ENCODE data around the gene MTFR1L.

Gene MTFR1L

GRCh38 chr1:25808481-25809244 lies 11.1 kb upstream of the MTFR1L start:
- DNase-seq = no peak

- no peak for DNase-seq
Measured at GRCh38 chr1:25809283-25809926, 10.3 kb upstream of the MTFR1L start.

- no peak for DNase-seq
Measured at GRCh38 chr1:25809929-25810328, 9.8 kb upstream of the MTFR1L start.

- peak; percentile 23 to 55 for DNase-seq
Measured at GRCh38 chr1:25810341-25811299, 9.1 kb upstream of the MTFR1L start.

- no peak for DNase-seq
Measured at GRCh38 chr1:25811384-25812082, 8.2 kb upstream of the MTFR1L start.

GRCh38 chr1:25813071-25813733 lies 6.6 kb upstream of the MTFR1L start:
- DNase-seq = no peak

DNA sequence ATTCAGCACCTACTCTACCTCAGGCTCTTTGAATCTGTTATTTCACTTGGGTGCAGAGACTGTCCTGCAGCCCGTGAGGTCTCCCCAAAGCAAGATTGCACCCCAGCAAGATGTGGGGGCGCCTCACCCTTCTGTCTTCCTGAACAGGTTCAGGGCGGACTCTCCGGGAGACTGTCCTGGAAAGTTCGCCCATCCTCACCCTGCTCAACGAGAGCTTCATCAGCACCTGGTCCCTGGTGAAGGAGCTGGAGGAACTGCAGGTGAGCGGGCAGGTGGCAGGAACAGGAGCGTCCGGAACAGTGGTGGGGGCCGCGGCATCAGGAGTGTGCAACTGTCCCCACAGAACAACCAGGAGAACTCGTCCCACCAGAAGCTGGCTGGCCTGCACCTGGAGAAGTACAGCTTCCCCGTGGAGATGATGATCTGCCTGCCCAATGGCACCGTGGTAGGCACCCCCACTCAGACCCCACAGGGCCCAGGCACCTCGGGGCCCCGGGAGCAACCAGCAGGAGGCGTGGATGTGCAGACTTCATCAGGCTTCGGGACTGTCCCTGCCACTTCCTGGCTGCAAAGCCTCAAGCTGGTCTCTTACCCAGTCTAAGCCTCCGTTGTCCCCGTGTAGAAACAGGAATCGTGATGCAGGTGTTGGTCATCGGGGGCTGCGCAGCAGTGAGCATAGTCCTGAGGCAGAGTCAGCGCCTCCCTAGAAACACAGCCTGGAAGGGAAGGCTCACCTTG lies 5.9 kb upstream of the MTFR1L start:
- no peak for DNase-seq

- no peak for DNase-seq
Measured at GRCh38 chr1:25814549-25815087, 5.1 kb upstream of the MTFR1L start.

GRCh38 chr1:25815208-25816111 lies 4.3 kb upstream of the MTFR1L start:
- DNase-seq = no peak

- DNase-seq = no peak
Measured at GRCh38 chr1:25816112-25816718, 3.5 kb upstream of the MTFR1L start.

GRCh38 chr1:25817840-25818501 lies 1.8 kb upstream of the MTFR1L start:
- DNase-seq = no peak

DNA sequence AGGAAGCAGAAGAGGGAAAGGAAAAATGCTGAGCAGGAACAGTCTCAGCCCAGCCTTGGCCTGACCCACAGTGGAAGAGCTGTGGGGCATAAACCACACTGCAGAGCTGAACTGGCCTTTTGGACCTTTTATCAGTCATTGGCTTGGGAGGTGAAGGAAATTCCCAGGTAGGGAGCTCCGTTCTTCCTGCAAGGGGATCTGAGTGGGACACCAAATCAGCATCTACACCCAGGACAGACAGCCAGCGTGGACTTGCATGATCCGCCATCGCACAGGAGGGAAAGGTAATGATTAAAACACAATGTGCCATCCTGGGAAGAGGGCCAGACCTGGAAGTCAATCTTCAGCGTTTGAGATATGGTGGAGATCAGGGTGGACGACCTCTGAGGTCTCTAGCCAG lies 1.2 kb upstream of the MTFR1L start:
- no peak for DNase-seq

DNA sequence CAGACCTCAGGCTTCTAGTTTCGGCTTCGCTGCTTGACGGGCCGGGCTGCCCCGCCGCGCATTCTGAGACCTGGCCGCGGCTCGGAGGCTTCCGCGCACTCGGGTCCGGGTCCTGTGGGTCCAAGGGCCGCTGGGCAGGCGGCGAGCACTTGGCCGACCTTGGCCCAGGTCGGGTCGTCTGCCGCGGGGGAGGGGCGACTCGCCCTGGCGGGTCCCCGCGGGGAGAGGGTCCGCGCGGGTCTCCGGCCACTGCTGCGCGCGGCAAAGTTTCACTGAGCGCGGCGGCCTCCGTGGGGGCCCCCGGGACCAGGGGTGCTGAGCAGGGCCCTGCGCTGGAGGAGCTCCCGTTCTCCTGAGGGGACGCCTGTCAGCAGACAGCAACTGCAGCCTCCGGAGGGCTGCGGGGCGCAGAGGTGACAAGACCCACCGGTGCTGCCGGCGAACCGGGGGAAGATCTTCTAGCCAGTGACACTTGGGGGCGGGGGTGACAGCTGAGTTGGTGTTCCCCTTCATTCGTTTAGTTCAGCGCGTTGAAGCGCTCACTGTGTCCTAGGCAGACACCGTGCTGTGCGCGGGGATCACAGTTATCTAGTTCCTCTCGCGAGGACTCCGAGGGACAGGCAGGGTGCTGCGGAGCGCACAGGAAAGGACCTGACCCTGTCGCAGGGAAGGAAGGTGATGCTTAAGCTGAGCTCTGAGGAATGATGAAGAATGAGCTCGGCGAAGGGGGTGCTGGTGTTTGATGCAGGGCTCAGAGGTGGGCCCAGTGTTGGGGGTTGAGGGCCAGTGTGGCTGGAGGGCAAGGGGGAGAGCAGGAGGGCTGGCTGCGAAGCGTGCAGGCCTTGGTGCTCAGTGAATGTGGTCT lies 725 bp downstream of the MTFR1L start:
- DNase-seq = no peak

DNA sequence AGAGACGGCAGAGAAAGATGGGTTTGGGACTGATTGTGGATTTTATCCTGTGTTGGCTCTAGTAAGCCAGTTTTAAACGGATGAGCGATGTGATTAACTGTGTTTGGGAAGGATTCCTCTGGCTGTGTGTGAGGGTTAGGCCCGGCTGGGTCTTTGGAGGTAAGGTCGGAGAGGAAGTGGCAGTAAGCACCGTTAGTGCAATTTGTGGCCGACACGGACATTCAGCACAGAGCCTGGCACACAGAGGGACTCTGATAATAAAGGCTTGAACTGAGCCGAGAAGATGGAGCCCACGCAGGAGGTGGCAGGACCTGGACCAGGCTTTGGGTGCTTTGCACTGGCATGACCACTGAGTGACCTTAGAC lies 1.3 kb downstream of the MTFR1L start:
- no peak for DNase-seq

- no peak for DNase-seq
Measured at GRCh38 chr1:25821630-25822091, 1.9 kb downstream of the MTFR1L start.

DNA sequence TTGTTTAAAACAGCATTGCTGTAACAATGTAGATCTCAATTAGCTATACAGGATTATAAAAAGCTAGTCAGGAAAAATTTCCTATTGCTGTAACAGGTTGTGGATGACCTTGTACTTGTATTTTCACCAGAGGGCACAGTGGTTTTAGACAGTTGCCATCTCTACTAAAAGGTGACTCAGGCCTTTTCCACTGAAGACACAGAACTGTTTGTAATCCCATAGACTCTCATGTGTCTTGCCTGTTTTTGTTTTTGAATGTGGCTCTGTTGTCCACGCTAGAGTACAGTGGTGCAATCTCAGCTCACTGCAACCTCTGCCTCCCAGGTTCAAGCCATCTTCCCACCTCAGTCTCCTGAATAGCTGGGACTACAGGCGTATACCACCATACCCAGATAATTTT lies 5.9 kb downstream of the MTFR1L start:
- no peak for DNase-seq

DNA sequence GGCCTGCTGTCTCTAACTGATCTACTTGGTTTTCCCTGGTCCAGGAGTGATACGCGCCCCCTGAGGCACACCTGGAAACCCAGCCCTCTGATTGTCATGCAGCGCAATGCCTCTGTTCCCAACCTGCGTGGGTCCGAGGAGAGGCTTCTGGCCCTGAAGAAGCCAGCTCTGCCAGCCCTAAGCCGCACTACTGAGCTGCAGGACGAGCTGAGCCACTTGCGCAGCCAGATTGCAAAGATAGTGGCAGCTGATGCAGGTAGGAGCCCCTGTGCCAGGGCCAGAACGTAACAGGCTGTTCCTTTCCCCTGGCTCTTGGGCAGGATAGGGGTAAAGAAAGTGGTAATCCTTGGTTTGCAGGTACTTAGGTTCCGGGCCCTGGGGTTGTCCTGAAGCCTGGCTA lies 6.8 kb downstream of the MTFR1L start:
- DNase-seq = no peak

GRCh38 chr1:25828491-25828890 lies 8.7 kb downstream of the MTFR1L start:
- DNase-seq = no peak
